GM13977 (cell line): Measurements from ENCODE around the gene TRIM33.

ENCODE experiments used
- DNase-seq: peaks from one replicate; pipeline ENCODE4 v3.0.0; 2012; ENCODE audit warnings: low spot score
- in situ Hi-C: fragments of 300-500 bp; cut with MboI; formaldehyde crosslinking; loops from one replicate; pipeline ENCODE4 v1.12.0; 2022; ENCODE audit warnings: low sequenced_read_pairs, low pct_unique_long_range_greater_than_20kb, mixed read lengths, inconsistent platforms; ENCODE audit not compliant: unreplicated experiment
- TF ChIP-seq, protein P1 (sequence below): IDR thresholded peaks from 2 replicates; pipeline ENCODE4 v1.5.1; 2012; ENCODE audit warnings: mild to moderate bottlenecking, control low read depth; ENCODE audit not compliant: insufficient read depth; ENCODE audit errors: extremely low read depth, missing control alignments

TRIM33 gene

DNA sequence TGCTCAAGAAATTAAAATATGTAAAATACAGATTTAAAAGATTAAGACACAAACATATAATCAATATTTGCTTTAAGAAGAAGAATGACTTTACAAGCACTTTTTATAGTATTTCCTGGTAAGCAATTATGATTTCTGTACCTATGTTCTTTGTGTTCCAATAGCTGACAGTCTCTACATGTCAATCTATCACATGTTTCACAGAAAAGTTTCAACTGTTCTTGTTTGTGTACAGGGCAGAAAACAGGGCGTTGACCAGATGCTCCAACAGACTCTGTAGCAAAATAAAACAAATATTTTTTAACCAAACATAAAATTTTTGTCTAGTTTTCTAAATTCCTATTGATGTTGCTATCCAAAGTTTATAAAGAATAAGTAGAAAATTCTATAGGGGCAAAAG is 48.0 kb downstream of the TRIM33 start:
- DNase-seq: no peak
- TF ChIP-seq, protein P1, sequence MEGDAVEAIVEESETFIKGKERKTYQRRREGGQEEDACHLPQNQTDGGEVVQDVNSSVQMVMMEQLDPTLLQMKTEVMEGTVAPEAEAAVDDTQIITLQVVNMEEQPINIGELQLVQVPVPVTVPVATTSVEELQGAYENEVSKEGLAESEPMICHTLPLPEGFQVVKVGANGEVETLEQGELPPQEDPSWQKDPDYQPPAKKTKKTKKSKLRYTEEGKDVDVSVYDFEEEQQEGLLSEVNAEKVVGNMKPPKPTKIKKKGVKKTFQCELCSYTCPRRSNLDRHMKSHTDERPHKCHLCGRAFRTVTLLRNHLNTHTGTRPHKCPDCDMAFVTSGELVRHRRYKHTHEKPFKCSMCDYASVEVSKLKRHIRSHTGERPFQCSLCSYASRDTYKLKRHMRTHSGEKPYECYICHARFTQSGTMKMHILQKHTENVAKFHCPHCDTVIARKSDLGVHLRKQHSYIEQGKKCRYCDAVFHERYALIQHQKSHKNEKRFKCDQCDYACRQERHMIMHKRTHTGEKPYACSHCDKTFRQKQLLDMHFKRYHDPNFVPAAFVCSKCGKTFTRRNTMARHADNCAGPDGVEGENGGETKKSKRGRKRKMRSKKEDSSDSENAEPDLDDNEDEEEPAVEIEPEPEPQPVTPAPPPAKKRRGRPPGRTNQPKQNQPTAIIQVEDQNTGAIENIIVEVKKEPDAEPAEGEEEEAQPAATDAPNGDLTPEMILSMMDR: no peak
- in situ Hi-C loops: no loop called here

DNA sequence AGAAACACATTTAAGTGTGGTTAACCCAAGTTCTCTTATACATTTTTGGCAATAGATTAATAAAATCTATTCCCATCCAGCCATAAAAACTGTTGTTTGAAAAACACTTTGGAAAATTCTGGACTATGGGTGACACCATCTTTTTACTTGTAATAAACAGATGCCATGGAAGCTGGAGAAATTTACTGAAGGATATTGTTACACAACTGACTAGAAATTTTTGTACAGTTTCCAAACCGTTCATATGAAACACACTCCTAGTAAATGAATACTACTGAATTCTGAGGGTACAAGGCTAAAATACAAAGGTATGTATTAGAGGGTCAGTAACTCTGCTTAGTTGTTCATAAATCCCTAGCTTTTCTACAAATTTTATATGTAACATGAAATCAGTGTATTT is 48.7 kb downstream of the TRIM33 start:
- DNase-seq: no peak
- in situ Hi-C loops: no loop called here
- TF ChIP-seq, protein P1: no peak

GRCh38 chr1:114458237-114458777 is 52.7 kb downstream of the TRIM33 start:
- in situ Hi-C loops: no loop called here
- TF ChIP-seq, protein P1: no peak
- DNase-seq: no peak

- DNase-seq: no peak
- in situ Hi-C loops: no loop called here
- TF ChIP-seq, protein P1: no peak
These were observed 53.2 kb downstream of the TRIM33 start for GRCh38 chr1:114457675-114458236.

DNA sequence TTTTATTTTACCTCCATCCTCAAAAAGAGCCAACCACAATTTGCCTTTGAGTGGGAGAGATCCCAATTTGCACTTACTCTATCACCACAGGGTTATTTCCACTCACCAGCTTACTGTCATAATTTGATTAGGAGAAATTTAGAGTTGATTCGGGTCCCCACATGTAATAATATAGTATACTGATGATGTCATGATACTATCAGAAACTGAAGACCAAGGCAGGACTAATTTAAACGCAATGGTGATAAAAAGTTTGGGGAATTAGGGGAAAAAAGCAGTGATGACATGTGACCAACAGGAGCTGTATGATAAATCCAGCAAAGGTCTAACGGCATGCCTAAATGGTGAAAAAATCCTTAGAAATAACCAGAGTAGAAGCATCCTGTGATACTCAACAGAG is 54.4 kb downstream of the TRIM33 start:
- DNase-seq: no peak
- TF ChIP-seq, protein P1: no peak
- in situ Hi-C loops: no loop called here

DNA sequence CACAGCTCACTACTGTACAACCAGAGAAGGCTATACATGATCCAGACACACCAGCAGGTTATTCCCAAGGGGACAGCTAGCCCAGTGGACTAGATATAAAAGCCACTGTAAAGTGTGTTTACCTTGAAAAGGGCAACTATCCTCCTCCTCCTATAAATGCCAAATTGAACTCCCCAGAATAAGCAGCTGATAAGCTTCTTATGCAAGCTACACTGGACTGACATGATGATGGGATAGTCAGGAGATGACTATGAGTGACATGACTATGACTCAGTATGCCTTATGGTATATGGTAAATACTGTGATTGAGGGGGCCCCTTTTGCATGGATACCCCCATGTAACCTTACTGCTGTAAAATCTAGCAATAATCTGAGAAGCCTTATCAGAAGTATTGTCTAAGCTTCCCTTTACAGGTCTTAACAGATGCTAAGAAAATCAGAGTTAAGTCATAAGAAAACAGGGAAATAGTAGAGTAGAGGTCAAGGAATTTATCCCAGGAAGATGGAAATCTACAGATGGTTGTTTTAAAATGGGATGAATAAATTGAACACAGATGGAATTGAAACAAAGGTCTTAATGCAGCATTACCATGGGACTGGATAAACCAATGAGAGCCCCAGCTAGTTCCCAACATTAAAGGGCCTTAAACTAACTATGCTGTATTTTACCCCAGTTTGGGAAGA is 55.8 kb downstream of the TRIM33 start:
- in situ Hi-C loops: no loop called here
- no peak for DNase-seq
- TF ChIP-seq, protein P1: no peak

GRCh38 chr1:114454539-114454938 is 56.5 kb downstream of the TRIM33 start:
- TF ChIP-seq, protein P1: no peak
- DNase-seq: no peak
- in situ Hi-C loops: no loop called here
